C4-2B (cell line): ENCODE results near the gene LRTM2.

Source experiments
- H3K27ac ChIP-seq: fragments of 450-650 bp; 2 replicates; pipeline ENCODE4 v1.5.1; 2017
- ZFX ChIP-seq: fragments of 450-650 bp; IDR thresholded peaks from 2 replicates; pipeline ENCODE4 v1.6.1; 2017
- TF ChIP-seq, protein P1 (sequence below): fragments of 450-650 bp; conservative IDR thresholded peaks from 2 replicates; pipeline ENCODE4 v1.5.1; 2017; ENCODE audit warnings: mild to moderate bottlenecking

Gene LRTM2

DNA sequence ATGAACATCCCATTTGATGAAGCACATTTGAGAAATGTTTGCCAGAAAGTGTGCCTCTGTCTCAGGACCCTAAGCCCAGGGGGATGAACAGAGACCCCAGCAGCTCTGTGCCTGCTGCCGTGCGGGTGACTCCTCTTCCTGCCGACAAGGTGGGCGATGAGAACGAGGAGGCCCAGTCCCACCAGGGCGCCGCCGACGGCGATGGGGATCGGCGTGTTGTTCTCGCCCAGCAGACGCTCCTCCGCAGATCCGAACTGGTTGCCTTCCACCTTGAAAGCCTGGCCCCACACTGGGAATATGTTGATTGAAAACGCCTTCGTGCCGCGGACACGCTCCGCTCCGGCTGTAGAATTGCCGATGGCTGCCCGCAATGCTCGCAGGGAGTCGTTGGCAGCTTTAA is 44.1 kb downstream of the LRTM2 start:
- TF ChIP-seq, protein P1, sequence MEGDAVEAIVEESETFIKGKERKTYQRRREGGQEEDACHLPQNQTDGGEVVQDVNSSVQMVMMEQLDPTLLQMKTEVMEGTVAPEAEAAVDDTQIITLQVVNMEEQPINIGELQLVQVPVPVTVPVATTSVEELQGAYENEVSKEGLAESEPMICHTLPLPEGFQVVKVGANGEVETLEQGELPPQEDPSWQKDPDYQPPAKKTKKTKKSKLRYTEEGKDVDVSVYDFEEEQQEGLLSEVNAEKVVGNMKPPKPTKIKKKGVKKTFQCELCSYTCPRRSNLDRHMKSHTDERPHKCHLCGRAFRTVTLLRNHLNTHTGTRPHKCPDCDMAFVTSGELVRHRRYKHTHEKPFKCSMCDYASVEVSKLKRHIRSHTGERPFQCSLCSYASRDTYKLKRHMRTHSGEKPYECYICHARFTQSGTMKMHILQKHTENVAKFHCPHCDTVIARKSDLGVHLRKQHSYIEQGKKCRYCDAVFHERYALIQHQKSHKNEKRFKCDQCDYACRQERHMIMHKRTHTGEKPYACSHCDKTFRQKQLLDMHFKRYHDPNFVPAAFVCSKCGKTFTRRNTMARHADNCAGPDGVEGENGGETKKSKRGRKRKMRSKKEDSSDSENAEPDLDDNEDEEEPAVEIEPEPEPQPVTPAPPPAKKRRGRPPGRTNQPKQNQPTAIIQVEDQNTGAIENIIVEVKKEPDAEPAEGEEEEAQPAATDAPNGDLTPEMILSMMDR, result no peak
- TF ChIP-seq ZFX, result no peak
- no peak overlapping the region for H3K27ac ChIP-seq

DNA sequence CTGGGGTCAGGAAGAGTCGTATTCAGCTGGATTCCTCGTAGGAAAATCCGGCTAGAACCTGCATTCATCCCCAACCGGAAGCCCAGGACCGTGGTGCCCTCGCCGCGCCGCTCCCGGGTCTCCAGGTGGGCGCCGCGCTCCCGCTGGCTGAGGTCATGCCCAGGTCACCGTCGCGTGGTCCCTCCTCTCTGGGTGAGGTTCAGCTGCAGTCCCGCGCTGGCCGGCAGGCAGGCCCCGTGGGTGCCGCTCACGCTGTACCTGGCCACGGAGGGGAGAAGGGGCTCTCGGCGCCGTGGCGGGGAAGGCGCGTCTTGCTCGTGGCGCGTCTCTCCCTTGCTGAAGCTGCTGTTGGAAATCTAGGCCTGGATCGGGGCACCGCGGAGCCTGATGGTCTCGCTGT is 44.5 kb downstream of the LRTM2 start:
- no peak overlapping the region for H3K27ac ChIP-seq
- TF ChIP-seq ZFX, result no peak
- TF ChIP-seq, protein P1, result no peak

DNA sequence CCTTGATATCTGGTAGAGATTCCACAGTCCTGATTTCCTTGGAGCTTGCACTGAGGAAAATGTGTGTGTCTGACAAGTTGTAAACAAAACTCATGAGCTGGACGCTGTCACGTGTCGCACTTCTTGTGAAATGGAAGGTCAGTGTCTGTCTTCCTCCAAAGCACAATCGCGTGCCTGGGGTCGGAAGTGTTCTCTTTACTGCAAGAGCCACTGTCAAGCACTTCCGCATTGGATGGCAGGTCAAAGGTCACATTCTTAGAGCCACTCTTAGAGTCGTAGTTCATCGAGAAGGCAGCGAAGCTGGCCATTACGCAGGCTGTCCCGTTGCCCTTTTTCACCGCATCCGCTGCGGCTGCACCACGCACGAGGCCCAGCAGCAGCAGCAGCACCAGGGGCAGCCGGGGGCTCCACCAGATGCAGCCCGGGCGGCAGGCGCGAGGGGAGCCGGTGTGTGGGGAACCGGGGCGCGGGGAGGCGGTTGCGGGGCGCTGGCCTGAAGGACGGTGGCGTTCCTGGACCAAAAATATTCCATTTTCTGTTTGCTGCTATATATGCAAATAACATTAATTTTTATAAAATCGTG is 45.0 kb downstream of the LRTM2 start:
- H3K27ac ChIP-seq, result no peak overlapping the region
- no peak for TF ChIP-seq ZFX
- TF ChIP-seq, protein P1, result no peak

DNA sequence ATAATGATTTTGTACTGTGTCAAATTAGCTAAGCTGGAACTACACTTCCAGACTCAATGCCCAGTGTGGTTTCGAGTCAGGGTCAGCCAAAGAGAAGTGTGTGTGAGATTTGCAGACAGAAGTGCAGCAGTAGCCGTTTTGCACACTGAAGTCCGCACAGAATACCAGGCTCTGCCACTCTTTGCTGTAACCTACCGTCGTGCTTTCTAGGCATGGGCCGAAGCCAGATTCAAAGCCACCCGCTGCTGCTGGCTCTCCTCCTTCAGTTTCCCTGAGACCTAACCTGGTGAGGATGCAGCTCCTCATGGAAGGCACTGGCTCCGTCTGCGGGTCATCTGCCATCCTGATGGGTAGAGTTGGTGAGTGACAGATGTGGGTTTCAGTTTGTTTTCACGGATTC is 48.8 kb downstream of the LRTM2 start:
- no peak for TF ChIP-seq ZFX
- TF ChIP-seq, protein P1, result no peak
- H3K27ac ChIP-seq, result no peak overlapping the region

DNA sequence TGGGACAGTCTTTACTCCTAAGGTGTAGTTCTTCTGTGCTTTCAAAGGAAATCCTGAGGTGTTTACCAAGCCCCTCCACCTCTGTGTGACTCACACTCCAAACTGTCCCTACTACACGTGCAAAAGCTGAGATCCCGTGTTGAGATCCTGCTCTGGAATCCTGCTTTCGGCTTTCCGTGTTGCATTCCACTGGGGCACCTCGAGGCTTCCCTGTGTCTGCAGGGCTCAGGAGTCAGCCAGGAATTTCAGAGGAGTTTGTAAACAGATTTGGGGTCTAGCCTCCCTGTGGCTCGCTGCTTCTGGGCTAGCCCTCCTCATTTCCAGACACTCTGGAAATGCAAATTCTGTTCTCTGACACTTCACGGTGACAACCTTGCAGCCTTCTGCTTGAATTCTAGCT is 49.7 kb downstream of the LRTM2 start:
- no peak for TF ChIP-seq ZFX
- TF ChIP-seq, protein P1, result no peak
- no peak overlapping the region for H3K27ac ChIP-seq

DNA sequence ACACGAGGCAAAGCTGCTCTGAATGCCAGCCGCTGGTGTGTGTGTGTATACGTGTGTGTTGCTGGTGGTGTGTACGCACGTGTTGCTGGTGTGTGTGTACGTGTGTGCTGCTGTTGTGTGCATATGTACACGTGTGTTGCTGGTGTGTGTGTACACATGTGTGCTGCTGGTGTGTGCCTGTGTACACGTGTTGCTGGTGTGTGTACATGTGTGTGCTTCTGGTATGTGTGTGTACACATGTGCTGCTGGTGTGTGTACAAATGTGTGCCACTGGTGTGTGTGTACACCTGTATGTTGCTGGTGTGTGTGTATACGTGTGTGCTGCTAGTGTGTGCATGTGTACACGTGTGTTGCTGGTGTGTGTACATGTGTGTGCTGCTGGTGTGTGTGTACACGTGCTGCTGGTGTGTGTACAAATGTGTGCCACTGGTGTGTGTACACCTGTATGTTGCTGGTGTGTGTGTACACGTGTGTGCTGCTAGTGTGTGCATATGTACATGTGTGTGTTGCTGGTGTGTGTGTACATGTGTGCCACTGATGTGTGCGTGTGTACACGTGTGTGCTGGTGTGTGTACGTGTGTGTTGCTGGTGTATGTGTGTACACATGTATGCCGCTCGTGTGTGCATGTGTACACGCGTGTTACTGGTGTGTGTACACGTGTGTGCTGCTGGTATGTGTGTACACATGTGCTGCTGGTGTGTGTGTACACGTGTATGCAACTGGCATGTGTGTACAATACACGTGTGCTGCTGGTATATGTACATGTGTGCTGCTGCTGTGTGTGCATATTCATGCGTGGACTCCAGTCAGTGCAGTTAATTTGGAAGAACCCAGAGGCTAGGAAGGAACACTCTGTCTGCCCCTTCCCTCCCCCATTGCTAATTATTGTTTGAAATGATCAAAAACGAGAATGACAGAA is 50.9 kb downstream of the LRTM2 start:
- no peak for TF ChIP-seq ZFX
- TF ChIP-seq, protein P1, result no peak
- no peak overlapping the region for H3K27ac ChIP-seq

DNA sequence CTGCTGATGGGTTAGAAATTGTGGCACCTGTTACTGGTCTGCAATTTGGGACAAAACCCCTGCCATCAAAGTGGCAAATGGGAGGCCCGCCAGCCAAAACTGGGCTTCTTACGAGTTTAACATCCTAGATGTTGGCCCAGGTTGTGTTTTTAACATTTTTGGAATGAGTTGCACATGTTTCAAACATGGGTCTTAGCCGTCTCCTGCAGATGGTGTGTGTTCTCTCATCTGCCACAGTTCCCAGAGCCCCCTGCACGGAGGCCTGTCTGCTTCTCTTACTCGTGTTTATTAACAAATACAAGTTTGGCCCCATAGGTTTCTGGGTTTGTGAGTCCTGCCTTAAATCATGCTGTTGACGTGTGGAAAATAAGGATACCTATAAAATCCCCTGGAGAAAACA is 51.6 kb downstream of the LRTM2 start:
- no peak for TF ChIP-seq ZFX
- TF ChIP-seq, protein P1, result no peak
- H3K27ac ChIP-seq, result no peak overlapping the region
